Stimulated activated CD4-positive, alpha-beta T cell treated with anti-CD3 and anti-CD28 coated beads, TNF-alpha, amount 100 ng/mL, for 24 hours (primary cell): ENCODE measurements around the gene ALAD.
A peak's percentile ranks its signal among the peaks of the same experiment; 100 is the strongest.
"Not testable (repeated sequence)": the region's sequence is repeated elsewhere in the genome, so short reads cannot be mapped to it uniquely, and the experiment has no call there.

Source experiments
- DNase-seq, 3 experiments: peaks; one replicate each; pipeline ENCODE4 v3.0.0-alpha.2; 2020; ENCODE audit warnings: low read depth in 3 of 3

ALAD gene

DNA sequence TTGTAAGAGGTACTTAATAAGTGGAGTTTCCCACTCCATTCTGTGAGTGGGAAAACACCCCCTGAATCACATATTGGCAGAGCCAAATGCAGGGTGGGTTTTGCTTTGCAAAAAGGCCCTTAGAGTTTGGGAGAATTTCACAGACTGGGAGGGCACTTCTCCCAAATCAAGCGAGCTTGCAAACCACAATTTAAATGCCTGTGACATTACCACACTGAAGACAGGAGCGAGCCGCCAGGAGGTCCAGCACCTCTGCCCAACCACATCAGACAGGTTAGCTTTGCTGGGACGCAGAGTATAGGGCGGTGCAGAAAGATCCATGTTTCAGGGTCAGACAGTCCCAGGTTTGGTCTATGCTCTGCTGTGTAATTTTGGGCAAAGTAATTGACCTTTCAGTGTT, 2.3 kb downstream of the ALAD start:
- no peak for DNase-seq

DNA sequence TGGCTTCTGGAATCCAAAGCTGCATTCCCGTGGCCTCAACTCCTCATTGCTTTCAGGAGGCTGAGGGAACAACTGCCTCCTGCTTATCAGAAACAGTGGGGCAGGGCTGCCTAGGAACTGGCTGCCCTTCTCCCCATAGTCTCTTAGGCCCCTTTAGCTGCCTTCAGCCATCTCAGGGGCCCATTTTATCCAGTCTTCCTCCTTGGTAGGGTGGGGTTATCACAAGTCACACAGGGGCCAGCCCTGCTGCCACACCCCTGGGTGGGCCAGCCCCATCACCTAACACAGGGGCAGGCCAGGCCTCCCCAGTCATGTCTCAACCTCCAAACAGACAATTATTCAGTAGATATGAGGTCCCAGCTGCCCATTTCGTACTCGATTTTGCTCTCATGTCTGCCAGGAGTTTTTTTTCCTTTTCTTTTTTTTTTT, 3.9 kb downstream of the ALAD start:
- no peak for DNase-seq

DNA sequence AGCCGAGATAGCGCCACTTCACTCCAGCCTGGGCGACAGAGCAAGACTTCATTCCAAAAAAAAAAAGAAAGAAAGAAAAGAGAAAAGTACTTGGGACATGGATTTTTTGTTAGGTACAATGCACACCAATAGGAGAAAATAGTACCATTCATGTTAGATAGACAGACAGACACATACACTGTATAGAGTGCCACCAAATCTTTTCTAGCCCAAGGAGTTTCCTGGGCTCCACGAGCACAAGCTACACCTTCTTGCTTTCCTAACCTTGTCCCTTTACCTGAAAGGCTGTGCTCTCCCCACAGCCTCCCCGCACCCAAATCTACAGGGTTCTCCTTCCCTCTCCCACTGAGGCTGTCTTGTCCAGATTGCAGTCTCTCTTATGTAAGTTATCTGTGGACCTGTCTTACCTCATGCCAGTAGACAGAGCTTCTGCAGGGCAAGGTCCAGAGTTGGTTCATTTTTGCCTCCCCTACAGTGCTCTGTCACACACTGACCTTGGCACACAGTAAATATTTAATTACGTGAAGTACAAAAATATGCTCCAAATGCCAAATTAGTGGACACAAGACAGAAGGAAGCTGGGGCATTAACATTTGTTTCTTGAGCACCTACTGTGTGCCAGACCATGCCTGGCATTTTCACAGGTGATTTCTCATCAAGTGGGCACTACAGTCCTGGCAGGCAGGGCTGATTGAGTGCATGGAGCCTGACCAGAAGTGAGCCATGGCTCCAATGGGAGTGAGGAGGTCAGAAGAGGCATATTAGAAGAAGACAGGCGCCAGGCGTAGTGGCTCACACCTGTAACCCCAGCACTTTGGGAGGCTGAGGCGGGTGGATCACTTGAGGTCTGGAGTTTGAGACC, 5.9 kb downstream of the ALAD start:
- no peak for DNase-seq

DNA sequence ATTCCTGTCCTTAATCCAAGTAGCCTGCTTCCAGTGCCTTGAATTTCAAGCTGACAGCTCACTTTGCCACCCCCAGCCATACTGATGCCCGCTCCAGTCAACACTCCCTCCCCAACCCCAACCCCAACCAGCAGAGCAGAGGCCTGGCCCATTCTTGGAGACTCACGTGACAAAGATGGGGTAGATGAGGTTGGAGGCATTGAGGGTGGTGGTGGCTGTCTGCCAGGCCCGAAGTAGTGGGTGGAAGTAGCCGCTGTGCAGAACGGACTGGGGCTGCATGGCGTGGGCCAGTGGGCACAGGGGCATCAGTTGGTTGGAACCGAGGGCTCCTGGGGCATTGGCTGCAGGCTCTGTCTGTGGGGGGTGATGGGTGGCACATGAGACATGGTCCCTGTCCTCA, 7.8 kb downstream of the ALAD start:
- DNase-seq = no peak

DNA sequence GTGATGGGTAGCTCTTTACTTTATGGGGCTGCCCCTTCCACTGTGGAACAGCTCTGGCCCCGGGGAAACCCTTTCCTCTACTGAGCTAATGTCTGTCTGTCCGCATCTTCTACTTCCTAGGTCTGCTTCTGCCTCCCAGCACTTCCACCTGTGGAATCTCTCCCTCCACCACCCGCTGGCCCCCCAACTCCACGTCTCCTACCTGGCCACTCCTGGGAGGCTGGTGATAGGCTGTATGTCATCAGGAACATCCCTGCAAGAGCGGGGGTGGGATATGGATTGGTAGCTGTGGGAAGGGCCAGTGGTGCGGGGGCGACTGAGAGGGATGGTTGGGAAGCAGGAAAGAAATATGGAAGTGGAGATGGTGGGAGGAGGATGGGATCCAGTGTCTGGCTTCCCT, 9.2 kb downstream of the ALAD start:
- DNase-seq = no peak

DNA sequence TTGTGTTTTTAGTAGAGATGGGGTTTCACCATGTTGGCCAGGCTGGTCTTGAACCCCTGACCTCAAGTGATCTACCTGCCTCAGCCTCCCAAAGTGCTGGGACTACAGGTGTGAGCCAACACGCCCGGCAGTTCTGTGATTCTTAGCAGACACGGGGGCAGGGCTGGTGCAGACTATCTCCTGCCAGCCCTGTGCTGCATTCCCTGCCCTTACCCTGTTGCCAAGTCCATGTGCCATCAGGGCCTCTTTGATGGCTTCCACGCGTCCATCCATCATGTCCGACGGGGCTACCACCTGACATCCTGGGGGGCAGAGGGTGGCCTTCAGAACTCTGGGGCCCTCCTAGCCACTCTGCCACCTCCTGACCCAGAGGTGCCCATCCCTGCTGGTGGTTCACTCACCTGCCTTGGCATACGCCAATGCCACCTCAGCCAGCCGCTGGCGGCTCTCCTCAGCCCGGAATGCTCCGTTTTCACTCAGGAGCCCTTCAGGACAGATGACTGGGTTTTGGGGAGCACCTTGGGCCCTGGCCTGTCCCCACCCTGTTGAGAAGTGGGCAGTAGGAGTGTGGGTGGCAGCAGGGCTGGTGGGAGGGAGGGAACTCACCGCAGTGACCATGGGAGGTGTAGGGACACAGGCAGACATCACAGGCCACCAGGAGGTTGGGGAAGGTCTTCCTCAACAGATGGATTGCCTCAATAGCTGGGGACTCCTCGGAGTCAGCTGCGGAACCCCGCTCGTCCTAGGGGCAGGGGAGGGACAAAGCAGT, 10.7 kb downstream of the ALAD start:
- DNase-seq = no peak

DNA sequence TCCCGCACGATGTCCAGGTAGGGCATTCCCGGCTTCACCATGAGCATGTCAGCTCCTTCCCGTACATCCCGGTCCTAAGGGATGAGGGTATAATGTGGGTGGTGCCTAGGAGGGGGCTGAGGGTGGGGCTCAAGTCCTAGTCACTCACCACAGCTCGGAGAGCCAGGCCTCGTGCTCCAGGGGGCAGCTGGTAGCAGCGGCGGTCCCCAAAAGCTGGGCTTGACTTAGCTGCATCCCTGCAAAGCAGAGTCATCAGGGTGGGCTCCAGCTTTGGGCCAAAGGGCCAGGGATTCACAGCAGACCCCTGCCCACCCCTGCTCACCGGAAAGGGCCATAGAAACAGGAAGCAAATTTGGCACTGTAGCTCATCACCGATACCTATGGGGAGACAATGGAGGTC, 11.6 kb downstream of the ALAD start:
- DNase-seq = no peak

DNA sequence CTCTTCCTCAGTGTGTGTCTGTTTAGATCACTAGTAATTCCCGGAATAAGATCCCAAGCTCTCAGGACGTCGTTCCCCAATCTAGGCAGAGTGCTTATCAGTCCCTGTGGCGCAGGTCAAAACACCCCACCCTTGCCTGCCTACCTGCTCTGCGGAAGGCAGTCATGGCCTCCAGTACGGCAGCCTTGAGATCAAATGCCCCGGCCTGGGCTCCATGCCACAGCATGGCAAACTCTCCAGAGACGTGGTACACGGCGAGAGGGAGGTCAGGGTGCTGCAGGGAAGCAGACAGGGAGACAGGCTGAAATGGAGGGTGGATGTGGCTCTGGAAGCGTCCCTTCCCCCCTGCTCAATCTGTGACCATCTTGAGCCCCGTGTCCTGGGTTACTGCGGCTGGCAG, 12.3 kb downstream of the ALAD start:
- DNase-seq = no peak

DNA sequence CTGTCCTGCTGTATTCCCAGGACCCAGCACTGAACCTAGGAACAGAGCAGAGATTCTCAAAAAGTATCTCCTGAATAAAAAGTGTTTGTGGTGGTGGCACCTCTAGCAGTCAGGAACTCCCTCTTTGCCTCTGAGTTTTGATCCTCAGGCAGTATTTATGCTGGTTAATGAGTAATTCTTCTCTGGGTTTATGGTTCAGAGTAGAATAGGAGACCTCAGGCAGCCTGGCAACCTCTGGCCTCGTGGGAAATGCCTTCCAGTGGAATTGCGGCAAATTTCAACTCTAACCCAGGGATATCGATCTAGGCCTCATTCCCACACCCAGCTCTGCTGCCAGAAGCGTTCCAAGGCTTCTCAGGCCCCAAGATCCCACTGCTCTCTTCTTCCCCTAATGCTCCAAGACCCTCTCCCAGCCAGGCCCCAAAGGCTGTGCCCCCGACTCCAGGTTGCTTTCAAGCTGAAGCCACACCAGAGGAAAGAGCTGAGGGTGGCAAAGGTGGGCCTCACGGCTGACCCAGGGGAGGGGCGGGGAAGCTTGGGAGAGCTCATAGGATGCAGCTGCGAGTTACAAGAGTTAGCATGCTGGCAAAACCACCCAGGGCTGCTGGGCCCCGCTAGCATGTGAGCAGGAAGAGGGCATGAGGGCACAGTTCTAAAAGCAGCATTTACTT, 13.4 kb downstream of the ALAD start:
- no peak for DNase-seq

DNA sequence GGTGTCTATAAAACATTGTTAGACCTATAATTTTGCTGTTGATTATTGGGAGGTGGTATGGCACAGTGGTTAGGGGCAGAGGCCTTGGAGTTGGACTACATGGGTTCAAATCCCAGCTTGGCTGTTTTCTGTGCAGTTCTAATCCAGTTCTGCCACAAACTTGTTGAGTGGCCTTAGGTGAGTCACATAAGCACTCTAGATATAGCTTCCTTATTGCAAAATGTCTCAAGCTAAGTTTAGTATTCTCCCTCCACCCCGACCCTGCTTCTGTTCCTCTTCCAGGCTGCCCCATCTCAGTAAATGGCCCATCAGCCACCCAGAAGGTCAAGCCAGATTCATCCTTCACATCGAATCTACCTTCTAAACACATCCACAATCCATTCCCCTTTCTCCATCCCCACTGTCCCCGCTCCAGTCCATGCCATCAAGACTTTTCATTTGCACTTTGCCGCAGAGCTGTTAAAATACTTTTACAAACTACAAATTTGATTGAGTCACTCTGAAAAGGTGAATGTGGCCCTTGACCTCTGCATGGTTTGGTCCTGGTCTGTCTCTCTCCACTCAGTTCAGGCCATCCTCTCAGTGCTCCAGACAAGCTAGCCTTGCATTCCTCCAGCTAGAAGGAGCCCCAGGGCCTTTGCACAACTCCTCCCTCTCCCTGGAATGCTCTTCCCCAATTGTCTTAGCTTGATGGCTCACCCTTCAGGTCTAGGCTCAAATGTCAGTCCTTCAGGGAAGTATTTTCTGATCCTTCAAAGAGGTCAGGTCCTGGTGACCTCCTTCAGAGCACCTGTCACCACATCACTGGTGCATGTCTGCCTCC, 14.3 kb downstream of the ALAD start:
- DNase-seq = no peak

DNA sequence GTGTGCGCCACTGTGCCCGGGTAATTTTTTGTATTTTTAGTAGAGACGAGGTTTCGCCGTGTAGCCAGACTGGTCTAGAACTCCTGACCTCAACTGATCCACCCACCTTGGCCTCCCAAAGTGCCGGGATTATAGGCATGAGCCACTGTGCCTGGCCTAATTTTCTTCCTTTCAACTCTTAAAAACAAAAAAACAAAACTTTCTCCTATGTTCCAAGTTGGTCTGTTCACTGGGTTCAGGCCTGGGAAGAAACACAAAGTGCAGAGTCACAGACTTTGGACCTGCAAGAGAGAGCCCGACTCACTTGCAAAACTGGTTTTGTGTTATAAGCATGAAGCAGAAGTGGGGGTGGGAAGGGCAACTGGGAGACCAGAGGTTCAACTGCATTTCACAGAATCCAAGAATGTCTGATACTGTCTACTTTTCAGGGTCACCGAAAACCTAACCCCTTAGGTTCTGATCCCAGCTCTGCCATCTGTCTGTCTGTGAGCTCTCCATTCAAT, 19.1 kb downstream of the ALAD start:
- no peak for DNase-seq

DNA sequence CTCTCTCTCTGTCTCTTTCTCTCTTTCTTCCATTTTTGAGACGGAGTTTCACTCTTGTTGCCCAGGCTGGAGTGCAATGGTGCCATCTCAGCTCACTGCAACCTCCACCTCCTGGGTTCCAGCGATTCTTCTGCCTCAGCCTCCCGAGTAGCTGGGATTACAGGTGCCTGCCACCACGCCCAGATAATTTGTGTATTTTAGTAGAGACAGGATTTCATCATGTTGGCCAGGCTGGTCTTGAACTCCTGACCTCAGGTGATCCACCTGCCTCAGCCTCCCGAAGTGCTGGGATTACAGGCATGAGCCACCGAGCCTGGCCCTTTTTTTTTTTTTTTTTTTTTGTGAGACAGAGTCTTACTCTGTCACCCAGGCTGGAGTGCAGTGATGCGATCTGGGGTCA, 19.6 kb downstream of the ALAD start:
- DNase-seq = not testable (repeated sequence)

DNA sequence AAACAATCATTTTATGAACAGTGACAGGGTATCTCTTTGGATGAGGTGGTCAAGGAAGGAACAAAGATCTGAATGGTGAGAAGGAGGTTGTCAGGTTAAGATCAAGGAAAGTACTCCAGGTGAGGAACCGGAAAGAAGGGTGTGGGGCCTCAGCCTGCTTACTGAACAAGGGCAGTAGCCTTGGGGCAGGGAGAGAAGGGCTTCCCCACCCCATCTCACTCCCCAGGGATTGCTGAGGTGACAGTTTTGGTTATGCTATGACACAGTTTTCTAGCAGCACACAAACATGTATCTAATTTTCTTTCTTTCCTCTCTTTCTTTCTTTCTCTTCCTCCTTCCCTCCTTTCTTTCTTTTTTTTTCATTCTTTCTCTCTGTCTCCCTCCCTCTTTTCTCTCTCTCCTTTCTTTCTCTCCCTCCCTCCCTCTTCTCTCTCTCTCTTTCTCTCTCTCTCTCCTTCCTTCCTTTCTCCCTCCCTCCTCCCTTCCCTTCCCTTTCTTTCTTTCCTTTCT, 20.2 kb downstream of the ALAD start:
- DNase-seq = no peak

DNA sequence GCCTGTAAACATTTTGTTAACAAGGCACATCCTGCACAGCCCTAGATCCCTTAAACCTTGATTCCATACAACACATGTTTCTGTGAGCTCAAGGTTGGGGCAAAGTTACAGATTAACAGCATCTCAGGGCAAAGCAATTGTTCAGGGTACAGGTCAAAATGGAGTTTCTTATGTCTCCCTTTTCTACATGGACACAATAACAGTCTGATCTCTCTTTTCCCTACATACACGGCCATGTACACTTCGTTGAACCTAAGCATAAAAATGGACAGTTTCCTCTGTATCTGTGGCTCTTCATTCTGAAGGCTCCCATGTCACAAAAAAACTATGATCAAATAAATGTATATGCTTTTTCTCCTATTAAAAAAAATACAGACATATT, 21.3 kb downstream of the ALAD start:
- not testable (repeated sequence) for DNase-seq

DNA sequence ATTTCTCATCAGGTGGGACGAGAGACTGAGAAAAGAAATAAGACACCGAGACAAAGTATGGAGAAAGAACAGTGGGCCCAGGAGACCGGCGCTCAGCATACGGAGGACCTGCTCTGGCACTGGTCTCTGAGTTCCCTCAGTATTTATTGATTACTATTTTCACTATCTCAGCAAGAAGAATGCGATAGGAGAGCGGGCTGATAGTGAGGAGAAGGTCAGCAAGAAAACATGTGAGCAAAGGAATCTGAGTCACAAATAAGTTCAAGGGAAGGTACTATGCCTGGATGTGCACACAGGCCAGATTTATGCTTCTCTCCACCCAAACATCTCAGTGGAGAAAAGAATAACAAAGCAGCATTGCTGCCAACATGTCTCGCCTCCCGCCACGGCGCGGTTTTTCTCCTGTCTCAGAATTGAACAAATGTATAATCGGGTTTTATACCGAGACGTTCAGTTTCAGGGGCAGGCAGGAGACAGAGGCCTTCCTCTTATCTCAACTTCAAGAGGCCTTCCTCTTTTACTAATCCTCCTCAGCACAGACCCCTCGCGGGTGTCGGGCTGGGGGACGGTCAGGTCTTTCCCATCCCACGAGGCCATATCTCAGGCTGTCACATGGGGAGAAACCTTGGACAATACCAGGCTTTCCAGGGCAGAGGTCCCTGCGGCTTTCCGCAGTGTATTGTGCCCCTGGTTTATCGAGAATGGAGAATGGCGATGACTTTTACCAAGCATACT, 21.8 kb downstream of the ALAD start:
- DNase-seq = not testable (repeated sequence)

DNA sequence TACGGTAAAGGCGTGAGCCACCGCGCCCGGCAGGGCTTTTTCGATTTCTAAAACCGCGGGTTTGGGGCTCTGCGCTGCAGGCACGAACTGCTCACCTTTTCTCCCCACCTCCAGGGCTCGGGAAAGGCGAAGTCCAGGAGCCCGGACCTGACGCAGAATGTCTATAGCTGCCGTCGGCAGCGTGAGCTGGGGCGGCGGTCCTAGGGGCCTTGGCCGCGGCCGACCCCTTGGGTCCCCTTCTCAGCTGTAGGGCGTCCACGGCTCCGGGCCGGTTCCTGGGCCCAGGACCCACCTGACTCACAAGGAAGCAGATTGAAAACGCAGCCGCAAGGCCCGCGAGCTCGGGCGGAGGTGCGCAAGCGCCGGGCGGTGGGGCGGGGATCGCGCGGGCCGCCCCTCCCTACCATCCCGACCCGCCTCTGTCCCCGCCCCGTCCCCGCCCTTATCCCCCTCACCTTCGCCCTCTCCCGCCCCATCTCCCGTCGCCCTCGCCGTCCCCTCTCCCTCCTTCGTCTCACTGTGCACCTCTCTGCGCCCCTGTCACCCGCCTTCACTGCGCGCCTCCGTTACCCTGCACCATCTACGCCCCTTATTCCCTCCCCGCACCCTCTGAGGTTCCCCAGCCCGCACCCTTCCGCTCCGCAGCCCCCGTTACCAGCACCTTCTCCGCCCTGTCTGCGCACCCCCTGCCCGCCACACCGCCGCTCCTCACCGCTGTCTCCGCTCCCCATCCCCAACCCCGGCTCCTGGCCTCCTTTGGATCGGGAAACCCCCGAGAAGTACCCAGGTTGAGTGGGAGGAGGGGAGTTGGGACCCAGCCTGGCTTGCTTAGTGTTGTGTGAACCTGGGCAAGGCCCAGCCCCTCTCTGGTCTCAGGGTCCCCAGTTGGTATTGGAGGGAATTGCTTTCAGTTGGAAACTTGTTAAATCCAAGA, 24.2 kb downstream of the ALAD start, which contains the start of gene HDHD3:
HDHD3 (minus strand) TSS at position 353 of the 934 bp plus-strand sequence. CDS start 2,632 bp downstream, outside the sequence.
- peak; percentile 42 to 80 (median 56) for DNase-seq

DNA sequence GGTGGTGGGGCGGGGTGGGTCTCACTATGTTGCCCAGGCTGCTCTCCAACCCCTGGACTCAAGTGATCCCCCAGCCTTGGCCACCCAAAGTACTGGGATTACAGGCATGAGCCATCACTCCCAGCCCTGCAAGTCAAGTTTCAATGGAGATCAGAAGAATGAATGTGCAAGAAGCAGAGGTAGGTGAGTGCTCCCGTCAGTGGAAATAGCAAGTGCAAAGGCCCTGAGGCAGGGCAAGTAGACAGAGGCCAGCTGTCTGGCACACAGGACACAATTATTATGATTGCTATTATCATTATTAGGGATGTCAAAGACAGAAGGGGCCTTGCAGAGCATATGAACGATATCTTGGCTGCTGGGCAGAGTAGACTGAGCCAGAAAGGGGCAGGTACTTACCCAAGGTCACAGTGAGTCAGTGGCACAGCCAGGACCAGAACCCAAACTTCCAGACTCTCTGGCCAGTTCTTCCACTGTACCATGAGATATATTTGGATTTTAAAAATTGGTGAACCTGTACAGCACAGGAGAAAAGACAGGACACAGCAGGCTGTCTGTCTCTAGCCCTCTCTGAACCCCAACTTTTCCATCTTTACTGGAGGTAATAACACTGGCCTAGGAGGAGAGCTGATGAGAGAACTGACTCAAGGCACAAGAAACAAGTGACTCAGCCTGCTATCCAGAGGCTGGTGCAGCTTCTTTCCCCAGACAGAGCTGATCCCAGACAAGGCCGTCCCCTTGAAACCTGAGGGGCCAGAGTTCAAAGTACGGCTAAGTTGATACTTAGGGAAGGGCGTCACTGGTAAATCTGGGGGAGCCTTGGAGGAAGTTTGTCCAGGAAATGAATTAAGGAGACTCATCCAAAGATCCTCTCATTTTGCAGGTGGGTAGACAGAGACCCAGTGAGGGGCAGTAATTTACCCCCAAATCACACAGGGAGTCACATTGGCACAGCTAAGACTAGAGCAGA, 25.7 kb downstream of the ALAD start:
- no peak for DNase-seq
